Hematopoietic multipotent progenitor cell treated with erythropoietin and hydrocortisone succinate and interleukin-3 and kit ligand, for 6 days (in vitro differentiated cells): ENCODE results near the gene NQO2.
A peak's percentile ranks its signal among the peaks of the same experiment; 100 is the strongest.
"Not testable (repeated sequence)": the region's sequence is repeated elsewhere in the genome, so short reads cannot be mapped to it uniquely, and the experiment has no call there.

ENCODE experiments used
- DNase-seq: peaks from one replicate; pipeline ENCODE4 v3.0.0-alpha.2; 2015

The NQO2 gene

DNA sequence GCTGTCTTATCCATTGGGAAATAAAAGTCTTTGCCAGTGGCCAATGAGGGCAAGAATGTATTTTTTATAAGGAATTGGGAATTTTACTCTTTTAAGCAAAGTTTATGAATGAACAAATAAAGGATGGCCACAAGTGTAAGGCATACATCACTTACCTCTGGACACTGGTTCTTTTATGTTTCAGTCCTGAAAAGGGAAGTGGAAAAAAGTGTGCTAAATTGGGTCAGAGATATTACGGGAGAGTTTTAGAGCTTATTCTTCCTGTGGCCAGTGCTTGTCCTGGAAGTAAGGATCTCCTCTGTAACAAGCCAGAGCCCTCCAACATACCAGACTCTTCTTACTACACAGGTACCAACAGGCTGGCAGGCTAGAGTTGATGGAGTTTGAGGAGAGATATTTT, 46.1 kb downstream of the NQO2 start:
- no peak for DNase-seq

DNA sequence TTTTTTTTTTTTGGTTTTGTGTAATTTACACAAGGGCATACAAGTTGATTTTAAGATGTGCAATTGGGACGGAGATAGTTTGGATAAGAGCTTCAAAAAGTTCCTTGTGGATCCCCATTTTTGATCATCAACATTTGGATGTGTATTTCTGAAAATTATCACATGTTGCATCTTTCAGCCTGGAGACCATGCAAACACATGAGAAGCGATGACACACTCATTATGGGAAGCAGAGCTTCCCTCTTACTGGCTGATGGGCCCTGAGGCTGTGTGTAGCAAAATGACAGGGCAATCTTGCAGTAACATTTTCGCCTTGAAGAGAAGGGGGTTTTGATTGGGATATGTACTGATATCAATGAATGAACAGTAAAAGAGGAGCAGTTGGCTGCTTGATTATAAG, 46.6 kb downstream of the NQO2 start:
- DNase-seq = no peak

DNA sequence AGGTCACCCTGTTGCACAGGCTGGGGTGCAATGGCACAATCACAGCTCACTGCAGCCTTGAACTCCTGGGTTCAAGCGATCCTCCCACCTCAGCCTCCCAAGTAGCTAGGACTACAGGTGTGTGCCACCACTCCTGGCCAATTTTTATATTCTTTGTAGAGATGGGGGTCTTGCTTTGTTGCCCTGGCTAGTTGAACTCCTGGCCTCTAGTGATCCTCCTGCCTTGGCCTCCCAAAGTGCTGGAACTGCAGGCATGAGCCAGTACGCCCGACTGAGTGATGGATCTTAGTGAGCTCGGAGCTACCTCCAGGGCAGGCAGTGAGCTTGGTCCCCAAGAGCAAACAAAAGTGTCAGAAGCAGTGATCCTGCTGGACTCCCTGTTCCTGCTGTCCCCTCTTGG, 48.3 kb downstream of the NQO2 start:
- DNase-seq = not testable (repeated sequence)

DNA sequence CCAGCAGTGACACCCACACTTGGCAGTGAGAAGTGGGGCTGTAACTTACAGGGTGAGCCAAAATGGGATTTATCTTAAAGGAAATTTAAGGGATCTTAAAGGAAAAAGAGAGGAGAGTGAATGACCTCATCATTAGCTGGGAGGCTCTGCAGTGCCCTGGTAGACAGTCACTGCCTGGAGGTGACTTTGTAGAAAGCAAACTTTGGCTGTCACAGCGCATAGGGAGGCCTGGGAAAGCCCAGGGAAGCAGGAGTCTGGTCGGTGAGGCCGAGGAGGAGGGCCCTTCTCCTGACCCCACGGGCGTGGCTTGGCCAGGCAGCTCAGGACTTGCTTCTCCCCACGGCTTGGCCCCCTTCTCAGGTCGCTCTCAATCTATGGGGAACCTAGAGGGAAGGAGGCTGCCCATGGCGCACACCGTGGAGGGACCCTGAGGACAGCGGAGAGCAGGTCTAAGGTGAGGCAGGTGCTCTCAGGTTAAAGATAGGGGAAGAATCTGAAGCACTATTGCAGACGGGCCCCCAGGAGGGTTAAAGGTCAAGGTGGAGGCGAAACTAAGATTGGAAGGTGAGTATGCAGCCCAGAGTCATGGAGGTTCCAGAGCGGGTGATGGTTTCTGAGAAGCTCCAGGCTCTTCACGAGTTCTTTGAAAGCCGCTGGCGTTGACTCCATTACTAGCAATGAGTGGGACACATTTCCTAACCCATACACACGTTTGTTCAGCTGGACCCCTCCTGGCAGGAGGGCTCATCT, 53.0 kb downstream of the NQO2 start:
- no peak for DNase-seq

DNA sequence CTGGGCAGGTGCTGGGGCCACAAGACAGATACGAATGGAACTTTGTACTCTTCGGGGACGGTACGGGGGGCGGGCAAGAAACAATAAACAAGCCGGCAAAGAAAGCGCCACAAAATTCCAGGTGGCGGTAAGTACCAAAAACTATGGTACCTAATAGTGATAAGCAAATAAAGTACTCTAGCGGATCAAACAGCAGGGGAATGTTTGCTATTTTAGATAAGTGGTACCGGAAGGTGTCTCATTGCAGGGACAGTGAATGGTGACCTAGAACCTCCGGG, 53.5 kb downstream of the NQO2 start:
- no peak for DNase-seq

DNA sequence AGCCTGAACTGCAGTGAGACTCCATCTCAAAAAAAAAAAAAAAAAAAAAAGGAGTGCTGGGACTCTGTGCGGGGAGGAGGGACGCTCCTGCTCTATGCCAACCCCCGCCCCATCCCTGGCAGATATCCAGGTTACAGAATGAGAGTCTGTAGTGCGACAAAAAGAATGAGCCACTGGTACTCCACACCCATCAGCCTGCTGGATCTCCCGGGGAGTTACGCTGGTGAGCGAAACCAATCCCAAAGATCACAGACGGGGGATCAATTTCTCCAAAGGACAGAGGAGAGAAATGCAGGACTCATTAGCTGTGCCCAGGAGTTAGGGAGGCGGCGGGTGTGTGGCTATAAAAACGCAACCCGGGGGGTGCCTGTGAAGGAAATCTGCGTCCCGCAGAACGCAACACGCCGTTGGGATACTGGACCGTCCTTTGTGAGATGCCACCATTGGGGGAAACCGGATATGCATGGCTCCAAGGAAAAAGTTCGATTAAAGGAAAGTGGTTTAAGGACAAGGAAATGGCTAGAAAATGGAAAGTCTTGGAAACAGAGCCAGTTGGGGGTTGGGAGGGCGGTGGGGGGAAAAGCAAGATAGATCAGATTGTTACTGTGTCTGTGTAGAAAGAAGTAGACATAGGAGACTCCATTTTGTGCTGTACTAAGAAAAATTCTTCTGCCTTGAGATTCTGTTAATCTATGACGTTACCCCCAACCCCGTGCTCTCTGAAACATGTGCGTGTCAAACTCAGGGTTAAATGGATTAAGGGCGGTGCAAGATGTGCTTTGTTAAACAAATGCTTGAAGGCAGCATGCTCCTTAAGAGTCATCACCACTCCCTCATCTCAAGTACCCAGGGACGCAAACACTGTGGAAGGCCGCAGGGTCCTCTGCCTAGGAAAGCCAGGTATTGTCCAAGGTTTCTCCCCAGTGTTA, 54.8 kb downstream of the NQO2 start:
- DNase-seq = peak; percentile 78

DNA sequence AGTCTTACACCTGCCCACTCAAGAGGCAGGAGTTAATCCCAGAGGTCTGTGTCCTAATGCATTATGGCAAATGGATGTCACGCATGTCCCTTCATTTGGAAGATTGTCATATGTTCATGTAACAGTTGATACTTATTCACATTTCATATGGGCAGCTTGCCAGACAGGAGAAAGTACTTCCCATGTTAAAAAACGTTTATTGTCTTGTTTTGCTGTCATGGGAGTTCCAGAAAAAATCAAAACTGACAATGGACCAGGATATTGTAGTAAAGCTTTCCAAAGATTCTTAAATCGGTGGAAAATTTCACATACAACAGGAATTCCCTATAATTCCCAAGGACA, 55.4 kb downstream of the NQO2 start:
- DNase-seq = not testable (repeated sequence)

DNA sequence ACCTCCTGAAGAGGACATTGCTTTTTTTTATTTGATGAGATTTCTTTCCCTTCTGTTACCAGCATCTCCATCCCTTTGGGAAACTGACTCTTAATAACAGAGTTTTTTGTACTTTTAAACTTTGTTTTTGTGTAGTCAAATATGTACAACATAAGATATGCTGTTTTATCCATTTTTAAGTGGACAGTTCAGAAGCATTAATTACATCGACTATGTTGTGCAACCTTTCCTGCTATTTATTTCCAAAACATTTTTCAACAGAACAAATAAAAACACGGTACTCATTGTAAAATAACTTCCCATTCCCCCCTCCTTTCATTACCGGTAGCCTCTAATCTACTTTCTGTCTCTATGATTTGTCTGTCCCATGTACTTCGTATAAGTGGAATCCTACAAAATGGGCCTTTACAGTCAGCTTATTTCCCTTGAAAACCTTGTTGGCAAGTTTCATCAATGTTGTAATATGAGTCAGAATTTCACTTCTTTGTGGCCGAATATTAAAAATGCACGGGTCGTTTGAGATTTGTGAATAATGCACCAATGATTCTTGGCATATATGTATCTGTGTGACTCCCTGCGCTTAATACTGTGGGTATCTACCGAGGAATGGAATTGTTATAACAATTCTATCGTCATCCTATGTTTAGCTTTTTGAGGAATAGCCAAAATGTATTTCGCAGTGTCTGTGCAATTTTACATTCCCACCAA, 57.5 kb downstream of the NQO2 start:
- no peak for DNase-seq

DNA sequence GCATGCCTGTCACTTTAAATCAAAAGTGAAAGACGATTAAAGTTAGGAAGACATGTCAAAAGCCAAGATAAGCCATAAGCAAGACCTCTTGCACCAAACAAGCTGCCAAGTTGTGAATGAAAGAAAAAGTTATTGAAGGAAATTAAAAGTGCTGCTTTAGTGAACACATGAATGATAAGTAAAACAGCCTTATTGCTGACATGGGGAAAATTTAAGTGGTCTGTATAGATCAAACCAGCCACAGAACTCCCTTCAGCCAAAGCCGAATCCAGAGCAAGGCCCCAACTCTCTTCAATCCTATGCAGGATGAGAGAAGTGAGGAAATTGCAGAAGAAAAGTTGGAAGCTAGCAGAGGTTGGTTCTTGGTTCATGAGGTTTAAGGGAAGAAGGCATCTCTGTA, 59.3 kb downstream of the NQO2 start:
- DNase-seq = no peak

DNA sequence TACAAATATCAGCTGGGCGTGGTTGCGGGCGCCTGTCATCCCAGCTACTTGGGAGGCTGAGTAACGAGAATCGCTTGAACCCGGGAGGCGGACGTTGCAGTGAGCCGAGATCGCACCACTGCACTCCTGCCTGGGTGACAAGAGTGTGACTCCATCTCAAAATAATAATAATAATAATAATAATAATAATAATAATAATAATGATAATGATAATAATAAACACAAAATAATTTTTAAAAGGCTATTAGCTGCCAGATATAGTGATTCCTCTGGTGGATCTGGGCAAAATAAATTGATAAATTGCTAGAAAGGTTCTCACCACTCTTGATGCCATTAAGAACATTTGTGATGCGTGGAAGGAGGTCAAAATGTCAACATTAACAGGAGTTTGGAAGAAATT, 60.4 kb downstream of the NQO2 start:
- not testable (repeated sequence) for DNase-seq

DNA sequence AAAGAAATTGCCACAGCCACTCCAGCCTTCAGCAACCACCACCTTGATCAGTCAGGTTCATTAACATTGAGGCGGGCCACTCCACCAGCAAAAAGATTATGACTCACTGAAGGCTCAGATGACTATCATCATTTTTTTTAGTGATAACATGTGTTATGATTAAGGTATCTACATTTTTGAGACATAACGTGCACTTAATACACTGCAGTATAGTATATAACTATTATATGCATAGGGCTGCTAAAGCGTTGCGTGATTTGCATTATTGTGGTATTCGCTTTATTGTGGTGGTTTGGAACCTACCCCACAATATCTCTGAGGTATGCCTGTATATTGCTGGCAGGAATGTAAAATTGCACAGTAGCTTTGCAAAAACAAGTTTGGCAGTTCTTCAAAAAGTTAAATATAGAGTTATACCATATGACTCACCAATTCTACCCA, 61.8 kb downstream of the NQO2 start:
- DNase-seq = peak; percentile 36

DNA sequence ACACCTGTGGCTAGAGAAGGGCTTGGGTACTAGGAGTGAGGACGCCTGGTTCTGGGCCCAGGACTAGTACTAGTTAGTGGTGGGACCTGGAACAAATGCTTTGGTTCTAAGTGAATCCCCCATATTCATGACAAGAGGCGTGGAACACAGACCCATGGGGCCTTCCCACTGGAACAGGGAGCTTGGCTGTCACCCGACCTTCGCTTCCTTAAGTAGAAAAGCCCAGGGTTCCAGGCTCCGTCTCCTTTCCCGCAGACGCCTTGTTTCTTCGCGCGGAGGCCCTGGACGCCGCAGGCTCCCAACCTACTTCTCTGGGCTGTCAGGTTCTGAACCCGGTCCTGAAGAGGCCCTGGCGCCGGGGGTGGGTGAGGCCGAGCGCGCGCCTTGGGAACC, 63.6 kb downstream of the NQO2 start:
- not testable (repeated sequence) for DNase-seq

DNA sequence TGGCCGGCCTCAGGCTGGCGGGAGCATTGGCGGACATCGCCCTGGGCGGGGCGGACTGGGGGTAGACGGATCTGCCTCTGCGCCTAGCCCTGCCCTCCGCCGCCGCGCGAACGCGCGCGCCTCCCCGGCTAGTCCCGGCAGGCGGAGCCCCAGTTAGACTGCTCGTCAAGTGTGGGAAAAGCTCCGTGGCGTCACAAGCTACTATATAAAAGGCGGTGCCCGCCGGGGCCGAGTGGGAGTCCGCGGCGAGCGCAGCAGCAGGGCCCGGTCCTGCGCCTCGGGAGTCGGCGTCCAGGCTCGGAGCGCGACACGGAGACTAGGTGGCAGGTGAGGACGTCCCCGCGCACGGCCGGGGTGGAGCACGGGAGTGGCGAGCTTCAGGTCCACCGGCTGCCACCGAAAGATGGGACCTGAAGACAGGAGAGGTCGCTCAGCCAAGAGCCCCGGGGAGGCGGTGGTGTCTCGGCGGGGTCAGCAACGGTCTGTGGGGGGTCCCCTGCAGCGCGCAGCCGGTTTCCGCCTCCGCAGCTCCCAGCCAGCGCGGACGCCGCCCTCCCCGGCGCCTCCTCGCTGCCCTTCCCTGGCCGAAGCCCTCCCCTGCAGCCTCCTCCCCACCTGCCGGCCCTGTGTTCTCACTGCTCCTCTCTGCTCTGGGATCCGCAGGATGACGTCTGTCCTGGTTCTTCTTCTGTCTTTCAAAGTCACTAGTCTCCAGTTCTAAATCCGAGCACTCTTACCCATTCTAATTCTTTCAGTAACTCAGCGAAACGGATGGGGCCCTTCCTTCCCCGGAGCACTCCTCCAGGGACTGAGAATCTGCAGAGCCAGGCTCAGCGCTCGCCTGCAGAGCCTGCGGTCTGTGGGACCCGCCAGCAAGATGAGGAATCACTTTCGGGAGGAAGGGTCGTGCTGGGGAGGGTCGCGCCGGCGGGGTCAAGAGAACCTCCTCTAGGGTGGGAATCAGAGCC, 64.3 kb downstream of the NQO2 start:
- peak; percentile 95 for DNase-seq

DNA sequence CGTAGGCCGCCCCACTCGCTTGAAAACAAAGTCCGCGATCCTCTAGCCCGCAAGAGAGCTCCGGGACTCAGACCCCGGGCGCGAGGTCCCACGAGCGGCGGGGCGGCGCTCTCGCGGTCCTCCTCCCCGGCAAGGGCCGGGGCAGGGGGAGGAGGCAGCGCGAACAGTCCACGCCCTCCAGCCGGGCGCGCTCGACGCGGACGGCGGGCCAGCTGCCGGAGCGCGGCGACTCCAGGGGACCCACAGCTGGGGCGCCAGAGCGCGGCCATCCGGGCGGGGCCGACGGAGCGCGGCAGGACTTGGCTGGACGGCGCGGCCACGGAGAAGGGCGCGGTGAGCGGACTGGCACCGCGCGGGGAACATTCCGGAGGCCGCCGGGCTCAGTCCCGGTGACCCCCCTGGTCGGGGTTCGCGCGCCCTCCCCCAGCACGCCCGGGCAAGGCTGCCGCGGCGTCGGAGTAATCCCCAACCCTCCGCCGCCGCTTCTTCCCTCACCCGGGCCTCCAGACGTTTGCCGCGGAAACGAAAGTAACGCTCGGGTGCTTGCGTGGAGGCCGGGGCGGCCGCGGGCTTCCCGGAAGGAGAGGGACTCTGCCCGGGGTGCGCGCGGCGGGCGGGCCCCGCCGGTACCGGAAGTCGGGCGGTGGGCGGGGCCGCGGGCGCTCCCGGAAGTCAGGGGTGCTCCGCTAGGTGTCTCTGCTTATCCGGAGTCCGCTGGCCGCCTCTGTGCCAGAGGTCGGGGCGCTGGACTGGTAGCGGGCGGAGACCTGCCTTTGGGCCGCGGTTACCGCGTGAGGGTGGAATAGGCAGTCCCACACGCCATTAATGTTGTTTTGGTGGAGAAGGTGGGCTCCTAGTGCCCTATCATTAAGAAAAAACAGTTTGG, 68.9 kb downstream of the NQO2 start, which contains the start of gene RIPK1:
RIPK1 (plus strand) TSS at position 166 of the 886 bp plus-strand sequence. CDS start 8,330 bp downstream, outside the sequence.
- DNase-seq = peak; percentile 94
